Measurements from ENCODE around the gene AGAP5.

Gene AGAP5

DNA sequence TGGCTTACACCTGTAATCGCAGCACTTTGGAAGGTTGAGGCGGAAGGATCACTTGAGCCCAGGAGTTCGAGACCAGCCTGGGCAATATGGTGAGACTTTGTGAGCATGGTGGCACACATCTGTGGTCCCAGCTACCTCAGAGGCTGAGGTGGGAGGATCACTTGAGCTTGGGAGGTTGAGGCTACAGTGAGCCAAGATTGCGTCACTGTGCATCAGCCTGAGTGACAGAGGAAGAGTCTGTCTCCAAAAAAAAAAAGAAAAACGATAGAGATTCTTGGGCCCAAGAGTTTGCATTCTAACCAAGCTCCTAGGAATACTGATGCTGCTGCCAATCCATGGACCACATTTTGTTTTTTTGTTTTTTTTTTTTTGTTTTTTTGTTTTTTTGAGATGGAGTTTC lies 68.7 kb downstream of the AGAP5 start:
- TF ChIP-seq TAF1 (IDR thresholded peaks at IDR 0.05; ENCODE audit: borderline replicate concordance, insufficient read depth, low read length) (no peak), POLR2AphosphoS5 (IDR thresholded peaks at IDR 0.05; ENCODE audit: low read depth, low read length) (no peak), SIN3A (IDR thresholded peaks at IDR 0.05; ENCODE audit: borderline replicate concordance, insufficient read depth, low read length) (no peak), FOXP2 (optimal IDR thresholded peaks at IDR 0.05; ENCODE audit: borderline replicate concordance, extremely low read depth, extremely low read length, insufficient read depth) (no peak)
- TF ChIP-seq, protein P1, sequence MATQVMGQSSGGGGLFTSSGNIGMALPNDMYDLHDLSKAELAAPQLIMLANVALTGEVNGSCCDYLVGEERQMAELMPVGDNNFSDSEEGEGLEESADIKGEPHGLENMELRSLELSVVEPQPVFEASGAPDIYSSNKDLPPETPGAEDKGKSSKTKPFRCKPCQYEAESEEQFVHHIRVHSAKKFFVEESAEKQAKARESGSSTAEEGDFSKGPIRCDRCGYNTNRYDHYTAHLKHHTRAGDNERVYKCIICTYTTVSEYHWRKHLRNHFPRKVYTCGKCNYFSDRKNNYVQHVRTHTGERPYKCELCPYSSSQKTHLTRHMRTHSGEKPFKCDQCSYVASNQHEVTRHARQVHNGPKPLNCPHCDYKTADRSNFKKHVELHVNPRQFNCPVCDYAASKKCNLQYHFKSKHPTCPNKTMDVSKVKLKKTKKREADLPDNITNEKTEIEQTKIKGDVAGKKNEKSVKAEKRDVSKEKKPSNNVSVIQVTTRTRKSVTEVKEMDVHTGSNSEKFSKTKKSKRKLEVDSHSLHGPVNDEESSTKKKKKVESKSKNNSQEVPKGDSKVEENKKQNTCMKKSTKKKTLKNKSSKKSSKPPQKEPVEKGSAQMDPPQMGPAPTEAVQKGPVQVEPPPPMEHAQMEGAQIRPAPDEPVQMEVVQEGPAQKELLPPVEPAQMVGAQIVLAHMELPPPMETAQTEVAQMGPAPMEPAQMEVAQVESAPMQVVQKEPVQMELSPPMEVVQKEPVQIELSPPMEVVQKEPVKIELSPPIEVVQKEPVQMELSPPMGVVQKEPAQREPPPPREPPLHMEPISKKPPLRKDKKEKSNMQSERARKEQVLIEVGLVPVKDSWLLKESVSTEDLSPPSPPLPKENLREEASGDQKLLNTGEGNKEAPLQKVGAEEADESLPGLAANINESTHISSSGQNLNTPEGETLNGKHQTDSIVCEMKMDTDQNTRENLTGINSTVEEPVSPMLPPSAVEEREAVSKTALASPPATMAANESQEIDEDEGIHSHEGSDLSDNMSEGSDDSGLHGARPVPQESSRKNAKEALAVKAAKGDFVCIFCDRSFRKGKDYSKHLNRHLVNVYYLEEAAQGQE (IDR thresholded peaks at IDR 0.05; ENCODE audit: insufficient read depth in 1 of 2, low read depth in 2 of 2, low read length in 2 of 2): no peak

DNA sequence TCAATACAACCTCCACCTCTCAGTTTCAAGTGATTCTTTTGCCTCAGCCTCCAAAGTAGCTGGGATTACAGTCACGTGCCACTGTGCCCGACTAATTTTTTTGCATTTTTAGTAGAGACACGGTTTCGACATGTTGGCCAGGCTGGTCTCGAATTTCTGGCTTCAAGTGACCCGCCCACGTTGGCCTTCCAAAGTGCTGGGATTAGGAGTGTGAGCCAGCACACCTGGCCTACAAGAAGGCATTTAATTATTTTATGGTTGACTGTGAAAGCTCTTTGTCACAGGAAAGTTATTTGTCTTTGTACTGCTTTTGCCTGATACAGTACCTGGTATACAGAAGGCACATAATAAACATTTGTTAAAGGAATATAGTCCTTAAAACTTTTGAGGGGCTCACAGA lies 69.5 kb downstream of the AGAP5 start:
- TF ChIP-seq SIN3A (IDR thresholded peaks at IDR 0.05; ENCODE audit: borderline replicate concordance, insufficient read depth, low read length) (no peak), FOXP2 (optimal IDR thresholded peaks at IDR 0.05; ENCODE audit: borderline replicate concordance, extremely low read depth, extremely low read length, insufficient read depth) (no peak), POLR2AphosphoS5 (IDR thresholded peaks at IDR 0.05; ENCODE audit: low read depth, low read length) (no peak), TAF1 (IDR thresholded peaks at IDR 0.05; ENCODE audit: borderline replicate concordance, insufficient read depth, low read length) (no peak)
- TF ChIP-seq, protein P1 (IDR thresholded peaks at IDR 0.05; ENCODE audit: insufficient read depth in 1 of 2, low read depth in 2 of 2, low read length in 2 of 2): no peak

DNA sequence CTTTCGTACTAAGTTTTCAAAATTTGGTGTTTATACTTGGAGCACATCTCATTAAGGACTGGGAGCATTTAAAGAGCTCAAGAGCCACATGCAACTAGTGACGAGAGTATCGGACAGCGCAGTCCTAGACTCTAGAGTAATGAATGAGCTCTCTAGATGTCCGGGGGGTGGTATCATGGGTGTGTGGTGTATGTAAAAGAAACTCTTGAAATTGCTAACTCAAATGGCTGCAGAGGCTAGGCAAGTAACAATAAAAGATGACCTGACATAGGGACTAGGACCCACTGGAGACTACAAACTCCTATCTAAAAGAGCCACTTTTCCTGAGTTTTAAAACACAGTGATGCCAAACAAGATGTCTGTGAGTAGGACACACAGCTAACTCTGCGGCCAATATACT lies 70.6 kb downstream of the AGAP5 start:
- TF ChIP-seq TAF1 (IDR thresholded peaks at IDR 0.05; ENCODE audit: borderline replicate concordance, insufficient read depth, low read length) (no peak), FOXP2 (optimal IDR thresholded peaks at IDR 0.05; ENCODE audit: borderline replicate concordance, extremely low read depth, extremely low read length, insufficient read depth) (no peak), POLR2AphosphoS5 (IDR thresholded peaks at IDR 0.05; ENCODE audit: low read depth, low read length) (no peak), SIN3A (IDR thresholded peaks at IDR 0.05; ENCODE audit: borderline replicate concordance, insufficient read depth, low read length) (no peak)
- TF ChIP-seq, protein P1 (IDR thresholded peaks at IDR 0.05; ENCODE audit: insufficient read depth in 1 of 2, low read depth in 2 of 2, low read length in 2 of 2): no peak

DNA sequence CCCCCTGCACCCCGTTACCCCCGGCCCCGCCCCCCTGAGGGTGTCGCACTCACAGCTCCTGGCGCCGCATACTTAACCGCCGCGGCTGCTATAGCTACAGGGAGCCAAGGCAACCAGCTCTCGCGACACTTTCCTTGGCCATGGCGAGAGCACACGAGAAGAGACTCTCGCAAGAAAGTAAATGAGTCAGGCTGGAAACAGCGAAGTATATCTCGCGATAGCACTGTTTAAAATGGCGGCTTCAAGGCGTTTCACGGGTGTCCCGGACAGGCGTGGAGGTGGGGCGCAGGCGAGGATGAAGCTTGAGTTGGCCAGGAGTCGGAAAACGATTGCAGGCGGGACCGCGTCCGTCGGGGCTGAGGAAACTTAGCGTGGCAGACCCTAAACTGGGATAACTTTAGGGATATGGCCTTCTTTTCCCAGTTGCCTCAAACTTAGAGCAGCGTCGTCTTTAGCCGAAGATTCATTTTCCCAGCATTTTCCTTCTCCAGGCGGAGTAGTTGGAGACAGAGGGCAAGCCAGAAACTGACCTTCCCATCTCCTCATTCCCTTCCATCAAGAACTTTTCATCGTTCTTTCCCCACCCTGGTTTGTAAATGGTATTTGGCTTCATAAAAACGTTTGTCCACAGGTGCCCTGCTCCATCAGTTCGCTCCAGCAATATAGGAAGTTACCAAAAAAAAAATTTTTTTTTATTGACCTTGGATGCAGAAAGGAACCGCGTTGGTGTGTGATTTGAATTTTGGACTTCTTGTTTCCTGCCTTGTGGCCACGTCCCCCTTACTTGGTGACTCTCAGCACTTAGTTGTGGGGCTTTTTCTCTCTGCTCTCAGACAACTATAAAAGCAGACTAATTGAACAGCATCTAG lies 71.8 kb downstream of the AGAP5 start:
- TF ChIP-seq FOXP2 (optimal IDR thresholded peaks at IDR 0.05; ENCODE audit: borderline replicate concordance, extremely low read depth, extremely low read length, insufficient read depth) (peak; percentile 77), TAF1 (IDR thresholded peaks at IDR 0.05; ENCODE audit: borderline replicate concordance, insufficient read depth, low read length) (peak; percentile 81), SIN3A (IDR thresholded peaks at IDR 0.05; ENCODE audit: borderline replicate concordance, insufficient read depth, low read length) (peak; percentile 95), POLR2AphosphoS5 (IDR thresholded peaks at IDR 0.05; ENCODE audit: low read depth, low read length) (peak; percentile 89)
- TF ChIP-seq, protein P1 (IDR thresholded peaks at IDR 0.05; ENCODE audit: insufficient read depth in 1 of 2, low read depth in 2 of 2, low read length in 2 of 2): 0 out of 4 replicates have a peak, but pooled peaks of 1 of the 2 experiments have one; percentile 5

All from PFSK-1 (cell line).